Esophagus muscularis mucosa (tissue), 4 donors: ENCODE results near the gene SLIT1. TPM values are rescaled to one million over a fixed set of nuclear protein-coding genes. Genes with fewer than 3 reads are reported as not detected.
A peak's percentile ranks its signal among the peaks of the same experiment; 100 is the strongest.

Experiments used
- DNase-seq: peaks from one replicate; pipeline ENCODE4 v3.0.0-alpha.2; 2017; ENCODE audit errors: extremely low spot score
- H3K27ac ChIP-seq, 4 donors: fragments of 200-600 bp; sonication (generic); replicated peaks in 1 of 4; 1 replicate in 3 of 4; 2 replicates in 1 of 4; pipeline ENCODE4 v1.5.1; 2016 to 2019; ENCODE audit warnings: mild to moderate bottlenecking in 1 of 4
- H3K27me3 ChIP-seq, 4 donors: fragments of 200-600 bp; sonication (generic); one replicate each; pipeline versions ENCODE4 v1.5.1 to v1.6.0; 2016 to 2019
- H3K36me3 ChIP-seq, 4 donors: fragments of 200-600 bp; sonication (generic); one replicate each; pipeline ENCODE4 v1.5.1; 2016 to 2019
- H3K4me1 ChIP-seq, 4 donors: fragments of 200-600 bp; sonication (generic); one replicate each; pipeline ENCODE4 v1.5.1; 2016 to 2019
- H3K4me3 ChIP-seq, 4 donors: fragments of 200-600 bp; sonication (generic); 1 replicate in 2 of 4; 2 replicates in 2 of 4; pipeline ENCODE4 v1.5.1; 2016 to 2019; ENCODE audit warnings: mild to moderate bottlenecking in 4 of 4, moderate library complexity in 1 of 4
- H3K9me3 ChIP-seq, 4 donors: fragments of 200-600 bp; sonication (generic); 1 replicate in 3 of 4; 2 replicates in 1 of 4; pipeline ENCODE4 v1.5.1; 2016 to 2019
- EP300 ChIP-seq: sonication (generic); formaldehyde crosslinking; IDR thresholded peaks from one replicate; pipeline ENCODE4 v1.6.1; 2017; ENCODE audit warnings: antibody characterized with exemption
- POLR2A ChIP-seq: fragments of 450-650 bp; IDR thresholded peaks from one replicate; pipeline ENCODE4 v1.6.1; 2017; ENCODE audit warnings: antibody characterized with exemption, moderate library complexity, mild to moderate bottlenecking, low read depth
- POLR2AphosphoS5 ChIP-seq, 2 donors: sonication (generic); formaldehyde crosslinking; IDR thresholded peaks; one replicate each; pipeline ENCODE4 v1.6.1; 2017; ENCODE audit warnings: antibody characterized with exemption in 2 of 2
- WGBS: methylation state at CpG from one replicate; pipeline ENCODE4 v1.1.5; 2018; 5-methylcytosine and 5-hydroxymethylcytosine counted together
- intact Hi-C: fragments of 100-400 bp; cut with DNase I; formaldehyde crosslinking; loops from one replicate; pipeline ENCODE4 v1.15.1; 2023
- total RNA-seq, 4 donors: library from RNA; depleted of rRNA; stranded (reverse); fragments of >200 nt; gene quantifications; one replicate each; pipeline versions ENCODE4 v1.1.0 to v1.2.1, GENCODE V29; 2016
- TF ChIP-seq, protein P1 (sequence below), 3 experiments: fragments of 200-600 bp in 2 of 3; fragments of 450-650 bp in 1 of 3; sonication (generic) in 2 of 3; IDR thresholded peaks; one replicate each; pipeline ENCODE4 v1.5.1; 2017 to 2019; ENCODE audit warnings: antibody characterized with exemption in 3 of 3, mild to moderate bottlenecking in 2 of 3, moderate library complexity in 1 of 3

SLIT1 gene
- total RNA-seq, 4 donors from 2014 or later: 0.13 to 0.42 (median 0.31) TPM

DNA sequence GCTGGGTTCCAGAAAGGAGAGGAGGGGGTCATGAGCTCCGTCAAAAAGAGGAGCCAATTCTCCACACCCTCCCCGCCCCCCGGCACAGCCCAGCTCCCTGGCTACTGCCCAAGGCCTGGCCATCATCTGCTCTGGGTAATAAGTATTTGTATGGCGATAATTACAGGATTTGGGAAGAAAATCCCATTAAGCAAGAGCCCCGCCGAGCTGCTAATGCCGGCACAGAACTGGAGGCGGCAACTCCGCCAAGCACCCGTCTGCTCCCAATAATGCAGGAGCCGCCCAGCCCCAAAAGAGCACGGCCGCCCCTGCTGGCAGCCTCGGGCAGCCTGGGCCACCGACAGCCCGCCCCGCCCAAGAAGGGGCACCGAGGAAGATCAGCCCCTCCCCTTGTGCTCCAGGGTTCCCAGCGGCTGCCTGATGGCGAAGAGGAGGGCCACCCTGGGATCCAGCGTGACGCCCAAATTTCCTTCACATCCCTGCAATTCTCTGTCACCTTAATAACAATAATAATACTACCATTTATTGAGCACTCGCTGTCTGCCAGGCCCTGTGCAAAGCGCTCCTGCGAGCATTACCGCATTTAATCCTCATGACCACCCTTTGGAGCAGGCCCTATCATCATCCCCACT, 5.9 kb downstream of the SLIT1 start:
- H3K4me1 ChIP-seq: peaks cover 0 to 10% (median 7%) of the 10 kb centered on the region in 4 donors
- no peaks in the 10 kb centered on the region for H3K9me3 ChIP-seq
- 43% methylated on average over 11 of the region's 26 CpGs for WGBS
- no peak overlapping the region for H3K27ac ChIP-seq
- H3K4me3 ChIP-seq: peak overlapping the region in 1 of 4 donors; percentile 1
- no peak for DNase-seq
- intact Hi-C loops: no loop called here
- TF ChIP-seq, protein P1, sequence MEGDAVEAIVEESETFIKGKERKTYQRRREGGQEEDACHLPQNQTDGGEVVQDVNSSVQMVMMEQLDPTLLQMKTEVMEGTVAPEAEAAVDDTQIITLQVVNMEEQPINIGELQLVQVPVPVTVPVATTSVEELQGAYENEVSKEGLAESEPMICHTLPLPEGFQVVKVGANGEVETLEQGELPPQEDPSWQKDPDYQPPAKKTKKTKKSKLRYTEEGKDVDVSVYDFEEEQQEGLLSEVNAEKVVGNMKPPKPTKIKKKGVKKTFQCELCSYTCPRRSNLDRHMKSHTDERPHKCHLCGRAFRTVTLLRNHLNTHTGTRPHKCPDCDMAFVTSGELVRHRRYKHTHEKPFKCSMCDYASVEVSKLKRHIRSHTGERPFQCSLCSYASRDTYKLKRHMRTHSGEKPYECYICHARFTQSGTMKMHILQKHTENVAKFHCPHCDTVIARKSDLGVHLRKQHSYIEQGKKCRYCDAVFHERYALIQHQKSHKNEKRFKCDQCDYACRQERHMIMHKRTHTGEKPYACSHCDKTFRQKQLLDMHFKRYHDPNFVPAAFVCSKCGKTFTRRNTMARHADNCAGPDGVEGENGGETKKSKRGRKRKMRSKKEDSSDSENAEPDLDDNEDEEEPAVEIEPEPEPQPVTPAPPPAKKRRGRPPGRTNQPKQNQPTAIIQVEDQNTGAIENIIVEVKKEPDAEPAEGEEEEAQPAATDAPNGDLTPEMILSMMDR (IDR thresholded peaks at IDR 0.05): peak in 1 of 3 experiments; percentile 25
- no peak for TF ChIP-seq POLR2A
- H3K36me3 ChIP-seq: no peaks in the 10 kb centered on the region
- peaks cover 0 to 82% (median under 1%) of the 10 kb centered on the region in 4 donors for H3K27me3 ChIP-seq

DNA sequence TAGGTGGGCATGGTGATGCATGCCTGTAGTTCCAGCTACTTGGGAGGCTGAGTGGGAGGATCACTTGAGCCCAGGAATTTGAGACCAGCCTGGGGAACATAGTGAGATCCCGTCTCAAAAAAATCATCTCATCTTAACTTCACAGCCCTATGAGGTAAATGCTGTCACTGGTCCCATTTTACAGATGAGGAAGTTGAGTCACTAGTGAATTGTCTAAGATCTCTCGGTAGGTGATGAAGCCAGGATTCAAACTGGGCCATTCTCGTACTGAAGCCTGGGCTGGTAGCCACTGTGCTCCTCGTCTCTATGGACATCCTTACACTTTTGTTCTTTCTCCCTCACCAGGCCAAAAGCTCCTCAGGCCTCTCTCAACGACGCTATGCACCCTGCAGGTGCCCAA, 6.4 kb downstream of the SLIT1 start:
- H3K27ac ChIP-seq: no peak overlapping the region
- WGBS: 41% methylated on average over 6 of the region's 6 CpGs
- no peaks in the 10 kb centered on the region for H3K9me3 ChIP-seq
- H3K27me3 ChIP-seq: peaks cover 0 to 76% (median 0%) of the 10 kb centered on the region in 4 donors
- TF ChIP-seq, protein P1 (IDR thresholded peaks at IDR 0.05): no peak
- TF ChIP-seq EP300 (no peak), POLR2A (no peak), POLR2AphosphoS5 (IDR thresholded peaks at IDR 0.05) (no peak)
- intact Hi-C loops: no loop called here
- peak overlapping the region in 1 of 4 donors; percentile 1 for H3K4me3 ChIP-seq
- peaks cover 0 to 10% (median 7%) of the 10 kb centered on the region in 4 donors for H3K4me1 ChIP-seq
- no peak for DNase-seq
- H3K36me3 ChIP-seq: no peaks in the 10 kb centered on the region

DNA sequence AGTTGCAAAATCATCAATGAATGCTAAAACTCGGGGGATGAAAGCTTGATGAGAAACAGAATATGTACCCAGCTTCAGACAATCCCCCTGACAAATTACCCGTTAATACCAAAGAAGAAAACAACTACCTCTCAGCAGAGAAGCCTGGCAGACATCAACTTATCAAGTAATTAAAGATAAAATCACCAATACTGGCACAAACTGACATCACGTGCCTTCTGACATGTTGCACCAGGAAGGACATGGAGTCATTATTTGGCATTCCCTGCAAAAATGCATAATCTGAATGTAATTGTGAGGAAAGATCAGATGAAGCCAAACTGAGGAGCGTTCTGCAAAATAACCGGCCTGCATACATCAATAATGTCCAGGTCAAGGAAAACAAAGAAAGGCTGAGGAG, 7.7 kb downstream of the SLIT1 start:
- intact Hi-C loops: no loop called here
- Histone ChIP-seq H3K27me3 (peaks cover 0 to 66% (median 0%) of the 10 kb centered on the region in 4 donors), H3K36me3 (no peaks in the 10 kb centered on the region), H3K9me3 (no peaks in the 10 kb centered on the region), H3K4me1 (peaks cover 0 to 10% (median 7%) of the 10 kb centered on the region in 4 donors), H3K27ac (no peak overlapping the region), H3K4me3 (no peak overlapping the region)
- TF ChIP-seq, protein P1 (IDR thresholded peaks at IDR 0.05): no peak
- TF ChIP-seq POLR2A (no peak), EP300 (no peak), POLR2AphosphoS5 (IDR thresholded peaks at IDR 0.05) (no peak)
- WGBS: 60% methylated on average over 5 of the region's 5 CpGs
- no peak for DNase-seq

DNA sequence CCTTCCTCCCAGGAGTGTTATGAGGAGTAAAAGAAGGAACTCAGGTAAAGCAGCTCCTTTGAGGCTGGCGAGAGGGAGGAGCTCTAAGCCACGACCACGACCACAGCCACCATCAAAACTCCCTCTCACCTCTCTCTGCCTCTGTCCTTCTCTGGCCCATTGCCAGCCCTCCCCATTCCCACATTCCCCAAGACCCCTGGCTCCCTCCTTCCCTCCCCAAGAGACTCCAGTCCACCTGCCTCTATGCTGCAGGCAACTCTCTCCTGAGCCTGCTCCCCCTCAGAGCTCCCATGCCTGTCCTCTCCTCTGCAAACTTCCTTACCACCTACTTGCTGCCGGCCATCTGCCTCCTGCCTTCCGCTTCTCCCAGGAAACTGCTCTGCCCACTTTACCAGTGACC, 9.5 kb downstream of the SLIT1 start:
- Histone ChIP-seq H3K27me3 (peaks cover 0 to 59% (median 0%) of the 10 kb centered on the region in 4 donors), H3K36me3 (no peaks in the 10 kb centered on the region), H3K4me3 (no peak overlapping the region), H3K9me3 (no peaks in the 10 kb centered on the region), H3K4me1 (peaks cover 0 to 10% (median 7%) of the 10 kb centered on the region in 4 donors), H3K27ac (no peak overlapping the region)
- TF ChIP-seq POLR2A (no peak), EP300 (no peak), POLR2AphosphoS5 (IDR thresholded peaks at IDR 0.05) (no peak)
- TF ChIP-seq, protein P1 (IDR thresholded peaks at IDR 0.05): no peak
- WGBS: 70% methylated on average over 5 of the region's 5 CpGs
- intact Hi-C loops: no loop called here
- DNase-seq: no peak

DNA sequence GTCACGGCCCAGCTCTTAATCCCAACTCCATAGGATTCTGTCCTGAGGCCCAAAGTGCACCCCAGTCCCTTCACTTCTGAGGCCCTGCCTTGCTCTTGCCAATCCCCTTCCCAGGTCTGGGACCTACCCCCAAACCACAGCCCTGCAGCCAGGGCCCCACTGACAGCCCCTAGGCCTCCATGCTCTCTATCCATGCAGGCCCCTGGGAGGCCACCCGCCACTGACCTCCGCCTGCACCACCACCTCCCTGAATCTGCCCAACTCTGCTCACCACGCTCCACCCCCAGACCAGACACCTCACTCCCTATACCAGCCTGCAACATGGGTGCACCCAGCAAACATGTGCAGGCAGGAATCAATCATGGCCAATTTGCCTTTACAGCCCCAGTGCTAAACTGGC, 10.2 kb downstream of the SLIT1 start:
- WGBS: 98% methylated on average over 4 of the region's 4 CpGs
- H3K27me3 ChIP-seq: peaks cover 0 to 53% (median 0%) of the 10 kb centered on the region in 4 donors
- TF ChIP-seq EP300: no peak
- TF ChIP-seq POLR2A: no peak
- TF ChIP-seq POLR2AphosphoS5 (IDR thresholded peaks at IDR 0.05): no peak
- H3K4me3 ChIP-seq: no peak overlapping the region
- no peaks in the 10 kb centered on the region for H3K9me3 ChIP-seq
- H3K36me3 ChIP-seq: no peaks in the 10 kb centered on the region
- H3K27ac ChIP-seq: no peak overlapping the region
- intact Hi-C loops: no loop called here
- DNase-seq: no peak
- H3K4me1 ChIP-seq: peaks cover 0 to 10% (median 7%) of the 10 kb centered on the region in 4 donors
